ENCODE data around the gene CCDC69. TPM values are rescaled to one million over a fixed set of nuclear protein-coding genes. Genes with fewer than 3 reads are reported as not detected.

The CCDC69 gene
- total and polyA plus RNA-seq, 10 of the 15 experiments (the other 5 are each of a cell fraction or from before 2014, with no cell fraction given), result 13.5 to 106 (median 70.1) TPM

DNA sequence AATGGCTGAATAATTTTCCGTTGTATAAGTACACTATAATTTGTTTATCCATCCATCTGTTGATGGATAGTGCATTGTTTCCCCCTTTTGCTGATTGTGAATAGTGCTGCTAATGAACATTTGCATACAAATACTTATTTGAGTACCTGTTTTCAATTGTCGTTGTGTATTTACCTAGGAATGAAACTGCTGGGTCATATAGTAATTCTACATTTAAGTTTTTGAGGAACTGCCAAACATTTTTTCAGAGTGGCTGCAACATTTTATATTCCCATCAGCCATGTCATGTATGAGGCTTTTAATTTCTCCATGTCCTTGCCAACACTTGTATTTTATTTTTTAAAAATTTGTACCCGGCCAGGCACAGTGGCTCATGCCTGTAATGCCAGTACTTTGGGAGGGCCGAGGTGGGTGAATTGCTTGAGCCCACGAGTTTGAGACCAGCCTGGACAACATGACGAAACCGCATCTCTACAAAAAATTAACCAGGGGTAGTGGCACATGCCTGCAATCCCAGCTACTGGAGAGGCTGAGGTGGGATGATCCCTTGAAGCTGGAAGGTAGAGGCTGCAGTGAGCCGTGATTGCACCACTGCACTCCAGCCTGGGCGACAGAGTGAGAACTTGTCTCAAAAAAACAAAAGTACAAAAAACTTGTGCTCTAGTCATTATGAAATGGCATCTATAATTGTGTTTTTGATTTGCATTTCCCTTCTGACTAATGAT, 64.1 kb downstream of the CCDC69 start:
- H3K9ac ChIP-seq (ENCODE audit: control insufficient read depth, insufficient read depth, low read length), result no peak overlapping the region
- H3K36me3 ChIP-seq (ENCODE audit: control insufficient read depth in 2 of 2, insufficient read depth in 2 of 2, low read length in 1 of 2), result no peaks in the 10 kb centered on the region
- POLR2A ChIA-PET, result interaction anchor here (0.6 to 1.4 kb wide), 2 partner anchors 44 to 371 kb away, joined by 3 read pairs; no protein-coding TSS in a partner anchor
- intact Hi-C loops (cut with micrococcal nuclease; ENCODE audit: unreplicated experiment), result loop anchor here (5.0 to 10.0 kb wide), 5 partner anchors 92 to 1355 kb away; partner anchors contain the start of genes CD74, G3BP1 and GM2A
- no peaks in the 10 kb centered on the region for H3K27me3 ChIP-seq (replicated peaks in 1 of 2; ENCODE audit: control insufficient read depth in 2 of 2, insufficient read depth in 2 of 2, low read length in 1 of 2)
- no peak overlapping the region for H2AFZ ChIP-seq (ENCODE audit: control insufficient read depth, low read depth, low read length)
- no TSS peak for BruUV-seq (replicated peaks)
- ATAC-seq, result no peak
- under 1% methylated on average over 9 of the region's 9 CpGs for WGBS (ENCODE audit: insufficient coverage, insufficient replicate concordance, low lambda C conversion rate, missing lambda C conversion rate)
- H3K79me2 ChIP-seq (ENCODE audit: control insufficient read depth, insufficient read depth, low read length), result peaks cover 40% of the 10 kb centered on the region
- RAD21 ChIA-PET (ENCODE audit: unreplicated experiment), result interaction anchor here (1.3 kb wide), 1 partner anchor 18 kb away, joined by 3 read pairs; no protein-coding TSS in a partner anchor
- no peak for FAIRE-seq
- H4K20me1 ChIP-seq (ENCODE audit: control insufficient read depth, insufficient read depth), result no peaks in the 10 kb centered on the region
- H3K4me3 ChIP-seq, result peak overlapping the region; percentile 97; the same call in 1 of the 2 replicates
- TF ChIP-seq YY1 (IDR thresholded peaks at IDR 0.05; ENCODE audit: low read depth, low read length) (0 out of 2 replicates have a peak, but pooled peaks have one; percentile 12), POU2F2 (IDR thresholded peaks at IDR 0.05; ENCODE audit: borderline replicate concordance, low read depth, low read length) (peak; percentile 39; the same call in 1 of the 3 replicates), MEF2B (IDR thresholded peaks at IDR 0.05; ENCODE audit: partially characterized antibody, poor library complexity, severe bottlenecking) (peak; percentile 12), MEF2A (IDR thresholded peaks at IDR 0.05; ENCODE audit: insufficient read depth, low read depth, low read length) (0 out of 2 replicates have a peak, but pooled peaks have one; percentile 29), EP300 (IDR thresholded peaks at IDR 0.05; ENCODE audit: borderline replicate concordance in 1 of 2, control insufficient read depth in 1 of 2, low read depth in 2 of 2, low read length in 2 of 2) (0 out of 4 replicates have a peak, but pooled peaks of 1 of the 2 experiments have one; percentile 6), IKZF2 (IDR thresholded peaks at IDR 0.05) (peak; percentile 23 to 30; a peak in 2 of 4 replicates), IRF4 (IDR thresholded peaks at IDR 0.05; ENCODE audit: low read depth, low read length) (peak; percentile 47; the same call in 1 of the 2 replicates), FOXK2 (IDR thresholded peaks at IDR 0.05) (no peak), JUNB (IDR thresholded peaks at IDR 0.05) (peak; percentile 66), CREM (IDR thresholded peaks at IDR 0.05; ENCODE audit: low read depth) (peak; percentile 30; the same call in 1 of the 2 replicates), SPI1 (IDR thresholded peaks at IDR 0.05; ENCODE audit: borderline replicate concordance, insufficient read depth, low read depth, low read length) (peak; percentile 73), POLR2A (IDR thresholded peaks at IDR 0.05; ENCODE audit: low read depth, low read length) (no peak)
- TF ChIP-seq, protein P1, sequence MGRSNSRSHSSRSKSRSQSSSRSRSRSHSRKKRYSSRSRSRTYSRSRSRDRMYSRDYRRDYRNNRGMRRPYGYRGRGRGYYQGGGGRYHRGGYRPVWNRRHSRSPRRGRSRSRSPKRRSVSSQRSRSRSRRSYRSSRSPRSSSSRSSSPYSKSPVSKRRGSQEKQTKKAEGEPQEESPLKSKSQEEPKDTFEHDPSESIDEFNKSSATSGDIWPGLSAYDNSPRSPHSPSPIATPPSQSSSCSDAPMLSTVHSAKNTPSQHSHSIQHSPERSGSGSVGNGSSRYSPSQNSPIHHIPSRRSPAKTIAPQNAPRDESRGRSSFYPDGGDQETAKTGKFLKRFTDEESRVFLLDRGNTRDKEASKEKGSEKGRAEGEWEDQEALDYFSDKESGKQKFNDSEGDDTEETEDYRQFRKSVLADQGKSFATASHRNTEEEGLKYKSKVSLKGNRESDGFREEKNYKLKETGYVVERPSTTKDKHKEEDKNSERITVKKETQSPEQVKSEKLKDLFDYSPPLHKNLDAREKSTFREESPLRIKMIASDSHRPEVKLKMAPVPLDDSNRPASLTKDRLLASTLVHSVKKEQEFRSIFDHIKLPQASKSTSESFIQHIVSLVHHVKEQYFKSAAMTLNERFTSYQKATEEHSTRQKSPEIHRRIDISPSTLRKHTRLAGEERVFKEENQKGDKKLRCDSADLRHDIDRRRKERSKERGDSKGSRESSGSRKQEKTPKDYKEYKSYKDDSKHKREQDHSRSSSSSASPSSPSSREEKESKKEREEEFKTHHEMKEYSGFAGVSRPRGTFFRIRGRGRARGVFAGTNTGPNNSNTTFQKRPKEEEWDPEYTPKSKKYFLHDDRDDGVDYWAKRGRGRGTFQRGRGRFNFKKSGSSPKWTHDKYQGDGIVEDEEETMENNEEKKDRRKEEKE (IDR thresholded peaks at IDR 0.05), result no peak
- SMC1A ChIA-PET (ENCODE audit: uncharacterized antibody, unreplicated experiment), result interaction anchor here (8.7 to 35.3 kb wide), 2 partner anchors 24 to 43 kb away, joined by 150 to 1132 read pairs; no protein-coding TSS in a partner anchor
- no peaks in the 10 kb centered on the region for H3K9me3 ChIP-seq (replicated peaks; ENCODE audit: control insufficient read depth, insufficient read depth, low read length)
- in situ Hi-C loops (cut with MboI), result loop anchor here (5.0 to 10.0 kb wide), 3 partner anchors 38 to 365 kb away; no protein-coding TSS in a partner anchor
- peak overlapping the region; percentile 73 for H3K4me2 ChIP-seq (ENCODE audit: control insufficient read depth, insufficient read depth)
- CTCF ChIA-PET, result interaction anchor here (1.2 to 40.1 kb wide), 4 partner anchors 12 to 108 kb away, joined by 3 to 1107 read pairs (median 110); no protein-coding TSS in a partner anchor
- no peak for DNase-seq (ENCODE audit: low read depth, low spot score)
- peaks cover 20% of the 10 kb centered on the region for H3K4me1 ChIP-seq (ENCODE audit: control insufficient read depth, insufficient read depth, low read length)
- H3K27ac ChIP-seq (ENCODE audit: control insufficient read depth, insufficient read depth), result peak overlapping the region; percentile 28; the same call in 1 of the 2 replicates

Data from GM12878 (cell line).